Loucy (cell line): ENCODE data around the gene SEC22C.

ENCODE experiments used
- H2AFZ ChIP-seq: fragments of 200-600 bp; sonication (generic); 2 replicates; pipeline ENCODE4 v1.6.0; 2016; ENCODE audit warnings: antibody characterized with exemption, mild to moderate bottlenecking, low read length, moderate library complexity
- H3F3A ChIP-seq: fragments of 200-600 bp; 2 replicates; pipeline ENCODE4 v1.6.0; 2016; ENCODE audit warnings: antibody characterized with exemption, low read depth, mild to moderate bottlenecking
- H3K27me3 ChIP-seq: fragments of 200-600 bp; sonication (generic); 2 replicates; pipeline ENCODE4 v1.6.1; 2014; ENCODE audit warnings: low read length, mild to moderate bottlenecking; ENCODE audit not compliant: insufficient read depth, poor library complexity, severe bottlenecking
- H3K36me3 ChIP-seq: fragments of 200-600 bp; sonication (generic); 2 replicates; pipeline ENCODE4 v1.6.1; 2016; ENCODE audit warnings: low read length; ENCODE audit not compliant: insufficient read depth
- H3K4me1 ChIP-seq: fragments of 200-600 bp; sonication (generic); 2 replicates; pipeline ENCODE4 v1.5.1; 2014; ENCODE audit warnings: low read length, mild to moderate bottlenecking; ENCODE audit not compliant: insufficient read depth, poor library complexity, severe bottlenecking
- H3K4me2 ChIP-seq: fragments of 200-600 bp; sonication (generic); 2 replicates; pipeline ENCODE4 v1.6.0; 2014; ENCODE audit warnings: antibody characterized with exemption, low read length, low read depth, mild to moderate bottlenecking; ENCODE audit not compliant: poor library complexity, severe bottlenecking
- H3K4me3 ChIP-seq: fragments of 200-600 bp; sonication (generic); 2 replicates; pipeline ENCODE4 v1.5.1; 2014; ENCODE audit warnings: low read length, mild to moderate bottlenecking, mixed read lengths; ENCODE audit not compliant: poor library complexity, severe bottlenecking
- H3K79me2 ChIP-seq: fragments of 200-600 bp; sonication (generic); 2 replicates; pipeline ENCODE4 v1.6.1; 2014; ENCODE audit warnings: low read length; ENCODE audit not compliant: insufficient read depth
- H3K9ac ChIP-seq: fragments of 200-600 bp; sonication (generic); 2 replicates; pipeline ENCODE4 v1.6.0; 2014; ENCODE audit warnings: mild to moderate bottlenecking, low read depth, low read length, moderate library complexity; ENCODE audit not compliant: poor library complexity, severe bottlenecking
- H3K9me2 ChIP-seq: fragments of 200-600 bp; sonication (generic); replicated peaks from 2 replicates; pipeline ENCODE4 v1.6.1; 2016; ENCODE audit warnings: low read depth, low read length, mixed read lengths
- H3K9me3 ChIP-seq: fragments of 200-600 bp; sonication (generic); 2 replicates; pipeline ENCODE4 v1.6.1; 2014; ENCODE audit warnings: mild to moderate bottlenecking, antibody characterized with exemption, low read length, low read depth; ENCODE audit not compliant: insufficient read depth
- H4K20me1 ChIP-seq: fragments of 200-600 bp; sonication (generic); 2 replicates; pipeline ENCODE4 v1.6.0; 2014; ENCODE audit warnings: antibody characterized with exemption, low read length, mild to moderate bottlenecking; ENCODE audit not compliant: insufficient read depth, poor library complexity, severe bottlenecking
- CTCF ChIP-seq: fragments of 200-600 bp; sonication (generic); conservative IDR thresholded peaks from 2 replicates; pipeline ENCODE4 v1.5.1; 2014; ENCODE audit warnings: mild to moderate bottlenecking, antibody characterized with exemption, low read length
- EZH2phosphoT487 ChIP-seq: fragments of 200-600 bp; IDR thresholded peaks from 2 replicates; pipeline ENCODE4 v1.6.1; 2018; ENCODE audit warnings: antibody characterized with exemption, mild to moderate bottlenecking, moderate library complexity, borderline replicate concordance

The SEC22C gene

GRCh38 chr3:42590989-42591756 is 9.4 kb upstream of the SEC22C start:
- Histone ChIP-seq H3K4me2 (peak overlapping the region; percentile 98), H3K79me2 (peaks cover 50% of the 10 kb centered on the region), H3F3A (peaks cover 5% of the 10 kb centered on the region; the same call in 1 of the 2 replicates), H3K4me3 (peak overlapping the region; percentile 90), H3K9me2 (no peaks in the 10 kb centered on the region), H3K9ac (peak overlapping the region; percentile 85), H3K27me3 (no peaks in the 10 kb centered on the region), H4K20me1 (peaks cover 24% of the 10 kb centered on the region), H2AFZ (no peak overlapping the region), H3K36me3 (peaks cover 17% of the 10 kb centered on the region; the same call in 1 of the 2 replicates), H3K4me1 (peaks cover 47% of the 10 kb centered on the region), H3K9me3 (no peaks in the 10 kb centered on the region)
- TF ChIP-seq EZH2phosphoT487 = no peak
- no peak for TF ChIP-seq CTCF

GRCh38 chr3:42589382-42590109 is 7.8 kb upstream of the SEC22C start:
- Histone ChIP-seq H4K20me1 (peaks cover 21% of the 10 kb centered on the region), H3K4me2 (peak overlapping the region; percentile 62), H3K9ac (peak overlapping the region; percentile 58), H3K9me2 (no peaks in the 10 kb centered on the region), H2AFZ (peak overlapping the region; percentile 82; the same call in 1 of the 2 replicates), H3K36me3 (peaks cover 7% of the 10 kb centered on the region; the same call in 1 of the 2 replicates), H3K9me3 (no peaks in the 10 kb centered on the region), H3F3A (peaks cover 5% of the 10 kb centered on the region; the same call in 1 of the 2 replicates), H3K4me1 (peaks cover 36% of the 10 kb centered on the region), H3K27me3 (no peaks in the 10 kb centered on the region), H3K79me2 (peaks cover 37% of the 10 kb centered on the region), H3K4me3 (peak overlapping the region; percentile 90)
- TF ChIP-seq CTCF (no peak), EZH2phosphoT487 (no peak)

- H3K9me2 ChIP-seq = no peaks in the 10 kb centered on the region
- no peaks in the 10 kb centered on the region for H3K27me3 ChIP-seq
- H2AFZ ChIP-seq = no peak overlapping the region
- no peak overlapping the region for H3K4me2 ChIP-seq
- peaks cover 14% of the 10 kb centered on the region for H4K20me1 ChIP-seq
- peaks cover 27% of the 10 kb centered on the region for H3K4me1 ChIP-seq
- H3K4me3 ChIP-seq = no peak overlapping the region
- H3K9ac ChIP-seq = no peak overlapping the region
- no peaks in the 10 kb centered on the region for H3K36me3 ChIP-seq
- peaks cover 28% of the 10 kb centered on the region for H3K79me2 ChIP-seq
- no peaks in the 10 kb centered on the region for H3K9me3 ChIP-seq
- TF ChIP-seq EZH2phosphoT487 = no peak
- no peaks in the 10 kb centered on the region for H3F3A ChIP-seq
Measured at GRCh38 chr3:42588625-42589024, 6.9 kb upstream of the SEC22C start.
